HG03521 (cell line): ENCODE results near the gene ANTXR2.
"Not testable (repeated sequence)": the region's sequence is repeated elsewhere in the genome, so short reads cannot be mapped to it uniquely, and the experiment has no call there.

Experiments
- ATAC-seq: cut with Tn5 transposase; IDR thresholded peaks from one replicate; pipeline ENCODE4 v1.9.1; 2021; ENCODE audit warnings: mild to moderate bottlenecking, moderate library complexity; ENCODE audit not compliant: unreplicated experiment

ANTXR2 gene

GRCh38 chr4:80026100-80026499 lies 46.9 kb downstream of the ANTXR2 start:
- ATAC-seq = no peak

GRCh38 chr4:80024335-80024734 lies 48.7 kb downstream of the ANTXR2 start:
- ATAC-seq = no peak

DNA sequence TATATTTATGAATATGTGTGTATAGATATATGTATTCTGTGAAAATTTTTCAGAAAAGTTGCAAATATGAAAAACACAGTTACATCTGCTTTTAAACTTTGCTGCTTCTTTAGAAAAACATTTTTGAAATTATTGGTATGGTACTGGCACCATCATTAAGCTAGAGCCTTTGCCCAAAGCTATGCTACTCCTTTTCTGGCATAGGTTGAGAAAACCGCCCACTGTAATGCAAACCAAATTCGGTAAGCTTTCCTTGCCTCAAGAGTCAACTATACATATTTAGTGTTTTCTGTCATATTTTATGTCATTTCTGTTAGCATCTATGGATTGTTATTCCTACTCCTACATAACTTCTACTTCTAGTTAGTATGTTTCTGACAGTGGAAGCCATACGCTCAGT lies 50.7 kb downstream of the ANTXR2 start:
- no peak for ATAC-seq

DNA sequence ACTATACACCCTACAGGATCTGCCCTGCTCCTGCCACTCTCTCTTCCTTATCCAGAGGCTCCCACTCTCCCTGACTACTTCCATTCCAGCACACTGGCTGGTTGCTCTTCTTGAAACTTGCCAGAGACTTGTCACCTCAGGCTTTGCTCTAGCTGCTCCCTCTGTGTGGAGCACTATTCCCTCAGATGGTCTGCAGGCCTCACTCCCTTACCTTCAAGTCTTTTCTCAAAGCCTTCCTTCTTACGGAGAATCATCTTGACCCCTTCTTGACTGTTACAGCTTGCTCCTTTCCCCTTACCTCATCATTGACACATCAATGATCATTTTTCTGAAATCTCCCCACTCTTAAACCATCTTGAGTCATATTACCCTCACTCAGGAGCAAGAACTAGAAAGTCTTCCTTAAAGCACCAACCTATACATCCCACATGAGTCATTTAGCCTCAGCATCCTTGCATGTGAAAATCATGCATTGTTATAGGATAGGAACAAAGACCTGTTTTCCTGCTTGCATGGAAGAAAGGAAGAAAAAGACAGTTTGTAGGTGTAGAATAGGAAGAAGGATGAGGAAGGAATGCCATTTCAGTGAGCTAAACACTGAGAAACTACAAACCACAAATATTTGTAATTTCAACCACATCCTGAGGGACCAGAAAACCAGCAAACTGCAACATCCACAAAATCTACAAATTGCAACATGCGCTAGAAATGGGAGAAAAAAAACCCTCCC lies 55.7 kb downstream of the ANTXR2 start:
- no peak for ATAC-seq

DNA sequence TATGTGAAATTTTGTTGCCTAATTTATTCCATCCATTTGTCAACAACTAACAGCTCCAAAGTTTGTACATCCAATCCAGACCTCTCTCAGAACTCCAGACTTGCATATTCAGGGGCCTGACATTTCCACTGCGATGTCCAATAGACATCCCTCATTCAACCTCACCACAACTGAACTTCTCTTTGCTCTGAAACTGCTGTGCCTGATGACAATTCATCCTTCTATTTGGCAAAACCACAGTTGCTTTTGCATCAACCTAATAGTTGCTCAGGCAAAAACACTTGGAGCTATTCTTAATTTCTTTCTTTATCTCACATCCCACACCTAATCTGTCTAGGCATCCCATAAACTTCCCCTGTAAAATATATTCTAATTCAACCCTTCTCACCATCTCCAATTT lies 56.5 kb downstream of the ANTXR2 start:
- no peak for ATAC-seq

DNA sequence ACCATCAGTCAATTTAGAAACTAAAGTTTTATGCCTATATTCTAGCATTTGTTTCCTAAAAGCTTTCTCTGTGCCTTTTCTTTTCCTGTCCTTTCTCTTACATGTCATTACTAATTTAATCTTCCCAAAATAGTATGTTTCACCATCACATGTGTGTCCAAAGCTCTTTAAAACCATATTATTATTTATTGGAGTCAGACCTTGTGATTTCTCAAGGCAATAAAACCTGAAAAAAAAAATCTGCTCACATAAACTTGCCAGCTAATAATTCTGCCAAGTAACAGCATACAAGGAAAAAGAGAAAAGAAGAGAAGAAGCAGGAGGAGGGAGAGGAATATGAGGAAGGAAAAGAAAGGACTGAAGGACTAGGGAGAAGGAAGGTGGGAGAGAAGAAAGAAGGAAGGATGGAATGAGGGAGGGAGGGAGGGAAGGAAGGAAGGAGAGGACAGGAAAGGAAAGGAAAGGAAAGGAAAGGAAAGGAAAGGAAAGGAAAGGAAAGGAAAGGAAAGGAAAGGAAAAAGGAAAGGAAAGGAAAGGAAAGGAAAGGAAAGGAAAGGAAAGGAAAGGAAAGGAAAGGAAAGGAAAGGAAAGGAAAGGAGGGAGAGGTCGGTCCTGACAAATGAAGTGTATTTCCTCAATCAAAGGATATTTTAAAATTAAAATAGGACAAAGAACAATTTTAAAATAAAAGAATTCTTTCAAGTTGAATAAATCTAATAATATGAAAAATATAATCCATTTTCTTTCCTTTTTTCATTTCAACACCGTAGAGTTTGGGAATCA lies 57.4 kb downstream of the ANTXR2 start:
- ATAC-seq = no peak

GRCh38 chr4:80014531-80014930 lies 58.5 kb downstream of the ANTXR2 start:
- ATAC-seq = no peak

- ATAC-seq = no peak
Measured at GRCh38 chr4:80012291-80012690, 60.7 kb downstream of the ANTXR2 start.

- ATAC-seq = no peak
Measured at GRCh38 chr4:80011636-80012236, 61.3 kb downstream of the ANTXR2 start.

DNA sequence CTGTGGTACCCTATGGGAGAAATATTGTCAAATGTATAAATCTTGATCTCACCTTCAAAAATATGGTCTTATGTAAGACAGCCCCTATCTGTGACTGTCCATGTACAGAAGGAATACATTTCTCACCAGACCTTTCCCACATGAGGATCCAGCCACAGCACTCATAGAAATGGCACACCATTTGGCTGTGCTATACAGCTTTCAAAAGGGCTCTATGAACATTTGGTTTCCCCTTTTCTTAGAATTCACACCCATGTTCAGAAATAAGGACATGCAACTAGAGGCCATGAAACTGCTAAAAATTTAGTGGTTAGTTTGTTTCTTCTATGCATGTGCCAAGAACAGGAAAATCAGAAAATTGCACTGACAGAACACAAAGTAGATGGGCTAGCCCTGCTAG lies 62.7 kb downstream of the ANTXR2 start:
- ATAC-seq = no peak

DNA sequence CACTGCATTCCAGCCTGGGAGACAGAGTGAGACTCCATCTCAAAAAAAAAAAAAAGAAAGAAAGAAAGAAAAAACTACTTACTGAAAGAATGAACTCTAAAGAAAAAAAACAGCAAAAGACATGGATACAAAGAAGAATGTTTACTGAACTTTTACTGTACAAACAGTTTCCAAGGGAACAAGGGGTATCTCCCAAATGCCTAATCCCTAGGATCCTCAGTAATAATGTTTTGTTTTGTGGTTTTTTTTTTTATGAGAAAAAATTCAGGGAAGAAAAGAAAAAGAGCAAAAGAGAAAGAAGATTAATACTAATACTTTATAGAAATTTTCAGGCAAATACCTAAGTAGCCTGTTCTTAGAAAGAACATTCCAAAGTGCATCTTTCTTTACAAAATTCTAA lies 63.2 kb downstream of the ANTXR2 start:
- ATAC-seq = no peak

DNA sequence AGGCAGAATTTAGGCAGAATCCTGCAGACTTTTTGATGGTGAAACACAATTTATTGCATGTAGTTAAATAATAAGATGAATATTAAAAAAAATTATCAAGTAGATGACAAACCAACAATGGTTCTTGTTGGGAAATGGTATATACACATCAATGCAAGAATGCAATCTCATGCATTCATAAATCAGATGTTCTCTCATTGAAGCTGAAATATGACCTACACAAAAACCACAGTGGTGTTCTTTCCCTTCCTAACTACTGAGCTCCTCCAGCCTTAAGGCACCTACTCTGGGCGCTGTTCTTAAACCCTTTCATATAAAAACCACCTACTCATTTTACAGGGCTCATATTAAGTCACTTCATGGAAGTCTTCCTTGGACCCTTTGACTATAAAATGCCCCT lies 64.1 kb downstream of the ANTXR2 start:
- no peak for ATAC-seq

DNA sequence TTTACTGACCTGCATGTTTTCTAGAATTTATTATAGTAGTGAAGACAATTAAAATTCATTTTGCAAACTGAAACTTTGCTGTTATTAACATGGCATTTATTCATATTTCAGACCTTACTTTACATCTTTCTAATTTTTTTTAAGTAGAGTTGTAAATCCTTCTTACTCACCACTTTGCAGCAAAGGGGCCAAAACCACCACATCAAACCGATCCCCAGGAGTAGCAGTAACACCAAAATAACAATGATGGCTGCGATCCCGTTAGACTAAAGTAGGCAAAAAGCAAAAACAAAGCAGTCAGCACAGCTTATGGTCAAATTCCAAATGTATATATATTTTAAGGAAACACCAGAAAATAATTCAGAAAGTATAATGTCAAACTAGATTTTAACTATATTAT lies 64.7 kb downstream of the ANTXR2 start:
- no peak for ATAC-seq

DNA sequence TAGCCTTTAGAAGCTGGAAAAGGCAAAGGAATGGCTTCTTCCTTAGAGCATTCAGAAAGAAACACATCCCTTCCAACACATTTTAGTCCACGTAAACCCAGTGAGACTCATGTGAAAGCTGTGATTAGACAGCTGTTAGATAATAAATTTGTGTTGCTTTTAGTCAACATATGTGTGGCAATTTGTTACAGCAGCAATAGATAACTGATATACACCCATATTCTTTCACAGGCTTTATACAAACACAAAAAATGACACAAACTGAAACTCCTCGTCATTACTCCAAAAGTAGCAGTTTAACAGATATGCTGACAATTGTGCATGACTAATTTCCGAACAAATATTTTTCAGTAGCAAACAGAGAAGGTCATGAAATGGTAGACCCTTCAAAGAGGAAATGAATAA lies 65.3 kb downstream of the ANTXR2 start:
- ATAC-seq = peak; percentile 67

- no peak for ATAC-seq
Measured at GRCh38 chr4:80006935-80007744, 65.9 kb downstream of the ANTXR2 start.

DNA sequence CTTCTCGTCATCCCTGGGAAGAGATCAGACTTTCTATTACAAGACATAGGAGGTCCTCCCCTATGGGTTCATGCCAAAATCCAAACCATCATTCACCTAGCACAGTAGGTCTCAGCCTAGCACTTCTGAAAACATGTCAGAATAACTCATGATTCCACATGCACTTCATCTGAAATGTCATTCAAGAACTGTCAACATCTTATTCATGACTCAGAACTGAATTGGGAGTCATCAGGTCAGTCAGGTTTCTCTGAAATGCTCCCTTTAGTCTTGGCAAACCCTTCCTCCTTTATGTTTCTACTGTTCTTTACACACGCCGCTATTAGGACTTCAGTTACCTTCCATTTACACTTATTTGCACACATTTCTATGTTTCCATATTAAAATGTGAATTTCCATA lies 67.2 kb downstream of the ANTXR2 start:
- ATAC-seq = no peak

- no peak for ATAC-seq
Measured at GRCh38 chr4:80004319-80004718, 68.7 kb downstream of the ANTXR2 start.

DNA sequence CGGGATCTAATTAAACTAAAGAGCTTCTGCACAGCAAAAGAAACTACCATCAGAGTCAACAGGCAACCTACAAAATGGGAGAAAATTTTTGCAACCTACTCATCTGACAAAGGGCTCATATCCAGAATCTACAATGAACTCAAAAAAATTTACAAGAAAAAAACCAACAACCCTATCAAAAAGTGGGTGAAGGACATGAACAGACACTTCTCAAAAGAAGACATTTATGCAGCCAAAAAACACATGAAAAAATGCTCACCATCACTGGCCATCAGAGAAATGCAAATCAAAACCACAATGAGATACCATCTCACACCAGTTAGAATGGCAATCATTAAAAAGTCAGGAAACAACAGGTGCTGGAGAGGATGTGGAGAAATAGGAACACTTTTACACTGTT lies 70.5 kb downstream of the ANTXR2 start:
- ATAC-seq = not testable (repeated sequence)

DNA sequence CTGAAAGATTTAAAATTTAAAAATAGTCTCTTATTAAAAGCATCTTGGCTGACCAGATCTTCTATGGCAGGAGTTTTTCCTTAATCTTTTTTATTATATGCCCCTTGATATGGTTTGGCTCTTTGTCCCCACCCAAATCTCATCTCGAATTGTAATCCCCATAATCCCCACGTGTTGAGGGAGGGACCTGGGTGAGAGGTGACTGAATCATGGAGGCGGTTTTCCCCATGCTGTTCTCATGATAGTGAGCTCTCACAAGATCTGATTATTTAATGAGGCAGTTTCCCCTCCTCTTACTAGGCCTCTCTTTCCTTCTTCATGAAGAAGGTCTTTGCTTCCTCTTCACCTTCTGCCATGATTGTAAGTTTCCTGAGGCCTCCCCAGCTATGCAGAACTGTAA lies 74.0 kb downstream of the ANTXR2 start:
- not testable (repeated sequence) for ATAC-seq

DNA sequence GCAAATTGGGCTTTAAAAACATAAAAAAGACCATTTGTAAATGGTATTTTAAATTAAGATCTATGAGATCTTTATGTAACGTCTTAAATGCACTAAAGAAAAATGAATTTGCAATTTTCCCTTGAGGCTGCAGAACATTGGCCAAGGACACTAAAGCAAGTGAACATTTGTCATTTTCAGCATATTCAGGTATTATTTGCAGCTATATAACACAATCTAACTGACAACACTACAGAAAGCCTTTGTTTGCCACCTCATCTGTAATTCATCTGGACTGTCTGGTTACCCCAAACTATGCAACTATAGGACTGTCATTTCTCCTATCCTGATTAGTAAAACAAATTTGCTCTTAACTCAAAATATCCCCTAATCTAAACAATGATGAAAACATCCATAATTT lies 74.8 kb downstream of the ANTXR2 start:
- ATAC-seq = no peak

- ATAC-seq = no peak
Measured at GRCh38 chr4:79996851-79997250, 76.2 kb downstream of the ANTXR2 start.
